Transverse colon (tissue), 4 donors: Measurements from ENCODE around the gene SIRPB1.

ENCODE experiments used
- CTCF ChIP-seq, 5 experiments: fragments of 200-600 bp in 3 of 5; fragments of 450-650 bp in 2 of 5; sonication (generic) in 3 of 5; IDR thresholded peaks; 1 replicate in 2 of 5; 2 replicates in 3 of 5; pipeline ENCODE4 v1.5.1; 2016 to 2017; ENCODE audit warnings: antibody characterized with exemption in 5 of 5, inconsistent platforms in 3 of 5, mild to moderate bottlenecking in 2 of 5, moderate library complexity in 1 of 5
- POLR2AphosphoS5 ChIP-seq, 3 donors: sonication (generic); formaldehyde crosslinking; IDR thresholded peaks; one replicate each; pipeline ENCODE4 v1.6.1; 2016; ENCODE audit warnings: antibody characterized with exemption in 3 of 3

- no peak for TF ChIP-seq CTCF (IDR thresholded peaks at IDR 0.05)
- TF ChIP-seq POLR2AphosphoS5 (IDR thresholded peaks at IDR 0.05) = no peak
These were observed 28.3 kb upstream of the SIRPB1 start for GRCh38 chr20:1648101-1648500.
